Upper lobe of right lung (tissue), 1 donor: Measurements from ENCODE around the gene CD1D. TPM values are rescaled to one million over a fixed set of nuclear protein-coding genes. Genes with fewer than 3 reads are reported as not detected.
A peak's percentile ranks its signal among the peaks of the same experiment; 100 is the strongest.

Source experiments
- ATAC-seq: fragments of 200-7000 bp; cut with Tn5 transposase; one replicate; pipeline ENCODE4 v1.9.1; 2020; ENCODE audit warnings: mild to moderate bottlenecking, moderate library complexity
- DNase-seq: peaks from one replicate; pipeline ENCODE4 v3.0.0-alpha.2; 2020
- H3K27ac ChIP-seq: fragments of 200-600 bp; one replicate; pipeline ENCODE4 v1.8.0; 2022
- H3K27me3 ChIP-seq: fragments of 200-600 bp; one replicate; pipeline ENCODE4 v1.8.0; 2022; ENCODE audit warnings: mild to moderate bottlenecking
- H3K36me3 ChIP-seq: fragments of 200-600 bp; one replicate; pipeline ENCODE4 v1.8.0; 2022
- H3K4me1 ChIP-seq: fragments of 200-600 bp; one replicate; pipeline ENCODE4 v1.8.0; 2022
- H3K4me3 ChIP-seq: fragments of 200-600 bp; one replicate; pipeline ENCODE4 v1.8.0; 2022; ENCODE audit warnings: mild to moderate bottlenecking
- H3K9me3 ChIP-seq: fragments of 200-600 bp; one replicate; pipeline ENCODE4 v1.8.0; 2022
- CTCF ChIP-seq: fragments of 200-600 bp; IDR thresholded peaks from one replicate; pipeline ENCODE4 v1.8.0; 2022; ENCODE audit warnings: antibody characterized with exemption
- intact Hi-C: fragments of 100-400 bp; cut with DNase I; formaldehyde crosslinking; loops from one replicate; pipeline ENCODE4 v1.11.0; 2022
- total RNA-seq: library from RNA; stranded (reverse); fragmentation: NEBNext Ultra II Directional; extraction: Animal tissue kit (Norgen Biotek cat#: 25700); gene quantifications from one replicate; pipeline ENCODE4 v1.2.1, GENCODE V29; 2021
- donor health status: DM: no; HTN: yes; CAD: no; lungs with severe emphysema.

CD1D gene
- total RNA-seq, 1 donor from 2014 or later = 5.3 TPM

GRCh38 chr1:158196461-158196860 is 15.8 kb downstream of the CD1D start:
- no peaks in the 10 kb centered on the region for H3K9me3 ChIP-seq
- TF ChIP-seq CTCF = no peak
- intact Hi-C loops = no loop called here
- DNase-seq (no peak), ATAC-seq (no peak)
- no peaks in the 10 kb centered on the region for H3K4me1 ChIP-seq
- H3K4me3 ChIP-seq = no peak overlapping the region
- no peaks in the 10 kb centered on the region for H3K36me3 ChIP-seq
- H3K27me3 ChIP-seq = no peaks in the 10 kb centered on the region
- no peak overlapping the region for H3K27ac ChIP-seq

- Histone ChIP-seq H3K9me3 (no peaks in the 10 kb centered on the region), H3K36me3 (no peaks in the 10 kb centered on the region), H3K27ac (no peak overlapping the region), H3K4me3 (no peak overlapping the region), H3K27me3 (peaks cover 7% of the 10 kb centered on the region), H3K4me1 (peaks cover 9% of the 10 kb centered on the region)
- no peak for TF ChIP-seq CTCF
- intact Hi-C loops = no loop called here
- no peak for DNase-seq
- ATAC-seq = no peak
Measured at GRCh38 chr1:158199849-158200248, 19.2 kb downstream of the CD1D start.

- DNase-seq = no peak
- intact Hi-C loops = no loop called here
- no peak for ATAC-seq
- Histone ChIP-seq H3K4me3 (no peak overlapping the region), H3K9me3 (no peaks in the 10 kb centered on the region), H3K27me3 (peaks cover 7% of the 10 kb centered on the region), H3K36me3 (no peaks in the 10 kb centered on the region), H3K27ac (no peak overlapping the region), H3K4me1 (peaks cover 9% of the 10 kb centered on the region)
- no peak for TF ChIP-seq CTCF
Measured at GRCh38 chr1:158200527-158200926, 19.8 kb downstream of the CD1D start.

GRCh38 chr1:158203693-158204457 is 23.2 kb downstream of the CD1D start:
- Histone ChIP-seq H3K36me3 (no peaks in the 10 kb centered on the region), H3K27me3 (peaks cover 7% of the 10 kb centered on the region), H3K4me1 (peaks cover 9% of the 10 kb centered on the region), H3K27ac (no peak overlapping the region), H3K9me3 (no peaks in the 10 kb centered on the region), H3K4me3 (no peak overlapping the region)
- intact Hi-C loops = no loop called here
- DNase-seq (no peak), ATAC-seq (peak; percentile 80)
- TF ChIP-seq CTCF = peak; percentile 85

GRCh38 chr1:158204458-158204827 is 23.7 kb downstream of the CD1D start:
- Histone ChIP-seq H3K4me3 (no peak overlapping the region), H3K9me3 (no peaks in the 10 kb centered on the region), H3K4me1 (peaks cover 9% of the 10 kb centered on the region), H3K36me3 (no peaks in the 10 kb centered on the region), H3K27me3 (peaks cover 7% of the 10 kb centered on the region), H3K27ac (no peak overlapping the region)
- no peak for TF ChIP-seq CTCF
- intact Hi-C loops = no loop called here
- DNase-seq = no peak
- no peak for ATAC-seq
